Stimulated activated CD8-positive, alpha-beta memory T cell treated with anti-CD3 and anti-CD28 coated beads, Interleukin-15, amount 100 ng/mL, for 24 hours (primary cell): Measurements from ENCODE around the gene MGP.

Experiments
- DNase-seq: peaks from one replicate; pipeline ENCODE4 v3.0.0-alpha.2; 2020; ENCODE audit warnings: low read depth

Gene MGP

GRCh38 chr12:14860490-14860889 is 25.2 kb downstream of the MGP start:
- no peak for DNase-seq

DNA sequence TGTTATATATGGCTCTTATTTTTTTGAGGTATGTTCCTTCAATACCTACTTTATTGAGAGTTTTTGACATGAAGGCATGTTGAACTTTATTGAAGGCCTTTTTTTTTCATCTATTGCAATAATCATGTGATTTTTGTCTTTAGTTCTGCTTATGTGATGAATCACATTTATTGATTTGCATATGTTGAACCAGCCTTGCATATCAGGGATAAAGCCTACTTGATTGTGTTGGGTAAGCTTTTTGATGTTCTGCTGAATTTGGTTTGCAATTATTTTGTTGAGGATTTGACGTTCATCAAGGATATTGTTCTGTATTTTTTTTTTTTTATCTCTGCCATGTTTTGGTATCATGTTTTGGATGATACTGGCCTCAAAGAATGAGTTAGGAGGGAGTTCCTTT is 27.1 kb downstream of the MGP start:
- no peak for DNase-seq

DNA sequence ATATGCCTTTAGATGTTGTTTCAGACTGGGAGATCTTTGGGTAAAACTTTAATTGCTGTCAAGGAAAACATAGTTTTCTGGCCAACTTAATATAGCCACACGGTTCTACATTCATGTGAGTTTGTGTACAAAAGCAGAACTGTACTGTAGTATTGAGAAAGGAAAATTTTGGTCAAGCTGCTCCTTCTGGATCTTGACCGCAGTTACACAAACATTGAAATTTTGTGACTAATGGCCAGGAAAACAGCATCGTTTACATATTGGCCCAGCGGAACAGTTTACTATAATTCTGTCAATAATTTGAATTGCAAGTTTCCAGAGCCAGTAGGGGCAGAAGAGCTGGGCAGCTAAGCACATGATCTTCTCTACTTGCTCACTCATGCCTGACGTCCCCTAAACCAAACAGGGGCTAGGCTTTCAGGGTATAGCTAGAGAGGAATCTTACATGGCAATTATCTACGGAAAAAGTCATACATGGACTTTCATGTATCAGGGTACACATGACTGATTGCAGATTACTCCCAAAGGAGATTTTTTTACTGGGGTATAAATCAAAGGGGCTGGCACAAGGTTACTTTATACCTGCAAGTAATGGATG is 31.0 kb downstream of the MGP start:
- no peak for DNase-seq

GRCh38 chr12:14853961-14854360 is 31.7 kb downstream of the MGP start:
- no peak for DNase-seq

- DNase-seq, result no peak
Observed at GRCh38 chr12:14852880-14853279, 32.8 kb downstream of the MGP start.

GRCh38 chr12:14850929-14851663 is 34.6 kb downstream of the MGP start:
- DNase-seq, result no peak

DNA sequence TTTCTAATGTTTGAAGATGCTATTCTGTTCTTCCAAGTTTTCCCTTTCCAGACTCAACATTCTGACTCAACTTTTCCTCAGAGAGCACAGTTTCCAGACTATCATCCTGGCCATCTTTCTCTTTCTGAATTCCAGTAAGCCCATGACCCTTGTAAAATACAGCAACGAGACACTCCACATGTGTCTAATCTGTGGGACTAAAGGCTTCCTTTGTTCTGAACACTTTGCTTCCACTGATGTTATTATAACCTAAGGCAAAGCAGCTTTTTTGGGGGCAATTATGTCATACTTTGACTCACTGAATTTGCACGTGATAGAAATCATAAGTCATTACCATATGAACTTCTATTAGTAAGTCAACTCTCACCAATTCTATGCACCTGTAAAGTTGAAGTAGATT is 36.0 kb downstream of the MGP start:
- no peak for DNase-seq

DNA sequence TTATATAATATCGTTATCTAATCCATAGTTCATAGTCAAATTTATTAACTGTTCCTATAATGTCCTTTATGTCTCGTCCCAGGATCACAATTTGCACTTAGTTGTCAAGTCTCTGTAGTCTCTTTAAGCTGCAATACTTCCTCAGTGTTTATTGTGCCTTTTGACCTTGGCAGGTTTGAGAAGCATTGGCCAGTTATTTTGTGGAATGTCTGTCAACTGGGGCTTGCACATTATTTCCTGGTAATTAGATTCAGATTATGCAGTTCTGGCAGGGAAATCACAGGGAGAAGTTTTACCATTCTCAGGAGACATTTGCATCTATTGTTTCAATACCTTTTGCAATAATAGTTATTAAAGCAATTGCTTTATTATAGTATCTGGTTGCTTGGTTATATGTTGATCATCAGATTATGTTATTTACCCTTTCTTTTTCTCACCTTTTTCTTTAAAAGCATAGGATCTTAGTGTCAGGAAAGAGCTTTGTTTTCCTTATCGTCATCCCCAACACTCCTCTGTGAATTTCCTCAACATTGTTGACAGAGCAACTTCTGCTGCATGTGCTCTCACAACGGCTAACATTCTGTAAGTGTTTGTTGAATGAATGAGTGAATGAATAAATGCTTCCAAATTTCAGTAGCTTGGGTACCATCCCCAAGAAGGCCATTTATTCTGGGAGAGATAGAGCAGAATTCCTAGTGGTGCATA is 38.6 kb downstream of the MGP start:
- DNase-seq, result no peak

DNA sequence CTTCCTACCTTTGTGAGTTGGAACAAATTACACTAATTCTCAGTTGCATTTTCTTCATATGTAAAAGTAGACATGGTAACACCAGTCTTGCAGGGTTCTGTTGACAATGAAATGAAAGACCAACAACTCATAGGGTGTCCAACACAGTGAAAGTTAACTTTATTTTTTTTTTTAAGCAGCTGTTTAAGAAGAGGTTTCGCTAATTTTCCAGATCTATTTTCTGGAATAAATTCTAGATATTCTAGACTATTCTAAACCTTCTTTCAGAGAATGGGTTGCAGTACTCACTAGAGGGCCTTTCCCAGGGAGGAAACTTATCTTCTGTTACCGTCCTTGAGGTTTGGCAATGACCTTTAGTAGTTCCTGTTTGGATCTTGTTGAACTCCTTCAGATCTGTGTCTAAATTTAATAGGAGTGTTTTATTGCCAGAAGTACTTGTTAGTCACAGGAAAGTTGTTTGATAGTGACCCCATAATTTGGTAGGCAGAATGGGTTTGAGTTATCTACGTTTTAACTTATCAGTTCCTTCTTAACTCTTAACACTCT is 39.5 kb downstream of the MGP start:
- DNase-seq, result no peak

- DNase-seq, result no peak
Observed at GRCh38 chr12:14845350-14845750, 40.3 kb downstream of the MGP start.

- no peak for DNase-seq
Observed at GRCh38 chr12:14844401-14844800, 41.3 kb downstream of the MGP start.

DNA sequence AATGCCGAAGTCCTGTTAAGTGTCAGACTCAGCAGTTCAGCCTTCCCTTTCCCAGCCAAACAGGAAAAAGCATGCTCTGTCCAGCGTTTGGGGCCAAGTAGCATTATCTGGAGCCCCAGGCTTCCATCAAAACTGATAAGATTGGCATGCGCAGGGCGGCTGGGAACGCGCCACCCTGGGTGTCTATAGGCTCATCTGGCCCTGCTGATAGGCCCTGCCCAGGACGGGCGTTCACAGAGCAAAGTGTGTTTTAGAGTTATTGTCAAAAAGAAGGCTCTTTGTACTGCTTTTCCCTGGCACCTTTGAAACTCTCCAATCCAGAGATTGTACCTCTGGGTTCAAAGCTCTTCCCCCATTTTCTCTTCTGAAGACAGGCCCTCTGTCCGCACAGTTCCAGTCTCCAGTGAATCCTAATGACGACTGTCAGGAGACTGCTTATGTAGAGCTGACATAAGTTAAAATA is 42.2 kb downstream of the MGP start, which contains the start of gene ART4:
ART4 (minus strand) TSS at position 102 of the 463 bp plus-strand sequence. CDS start 413 bp downstream, outside the sequence.
- no peak for DNase-seq

- DNase-seq, result no peak
Observed at GRCh38 chr12:14842315-14842714, 43.3 kb downstream of the MGP start.

DNA sequence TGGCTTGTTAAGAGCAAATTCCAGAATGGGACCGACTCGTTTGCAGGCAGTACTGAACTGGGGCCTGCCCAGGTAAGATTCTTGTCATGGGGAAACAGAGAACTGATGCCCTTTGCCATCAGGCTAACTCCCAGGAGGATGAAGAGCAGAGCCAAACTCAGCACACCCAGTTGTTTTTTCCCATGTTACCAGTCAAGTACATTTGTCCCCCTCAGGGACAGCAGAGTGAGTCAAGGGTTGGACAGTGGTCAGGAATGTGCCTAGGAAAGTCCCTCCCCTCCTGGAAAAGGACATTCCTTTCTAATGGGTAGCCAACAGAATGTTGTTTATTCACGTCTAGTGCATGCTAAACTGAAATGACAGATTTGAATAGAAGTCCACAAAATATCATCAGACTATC is 43.9 kb downstream of the MGP start:
- DNase-seq, result no peak

DNA sequence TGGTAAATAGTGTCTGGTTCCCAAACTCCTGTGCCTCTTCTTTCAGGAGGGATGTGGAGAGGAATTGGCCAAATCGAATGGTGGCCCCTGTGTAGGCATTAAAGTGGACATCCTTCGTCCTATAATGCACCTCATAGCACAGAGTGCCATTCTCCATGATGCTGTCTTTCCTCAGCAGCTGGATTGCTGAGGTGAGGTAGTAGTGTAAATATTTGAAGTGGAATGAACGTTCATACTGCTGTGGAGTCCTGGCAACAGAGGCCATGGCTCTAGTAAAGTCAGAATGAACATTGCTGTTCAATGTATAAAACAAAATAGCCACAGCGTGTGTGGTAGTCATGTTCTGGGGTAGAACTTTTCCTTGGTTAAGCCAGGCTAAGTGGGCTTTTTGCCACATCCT is 45.0 kb downstream of the MGP start:
- no peak for DNase-seq

DNA sequence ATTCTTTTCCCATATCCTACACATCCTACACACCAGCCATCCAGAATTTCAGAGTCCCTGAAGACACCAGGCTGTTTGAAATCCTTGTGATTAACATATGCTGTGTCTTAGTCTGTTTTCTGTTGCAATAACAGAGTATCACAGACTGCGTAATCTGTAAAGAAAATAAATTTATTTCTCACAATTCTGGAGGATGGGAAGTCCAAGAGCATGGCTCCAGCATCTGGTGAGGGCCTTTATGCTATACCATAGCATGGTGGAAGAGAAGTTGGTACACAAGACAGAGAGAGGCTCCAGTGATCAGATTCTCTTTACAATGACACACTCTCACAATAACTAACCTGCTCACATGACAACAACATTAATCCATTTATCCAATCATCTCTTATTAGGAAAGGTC is 46.4 kb downstream of the MGP start:
- no peak for DNase-seq

GRCh38 chr12:14836336-14837210 is 49.1 kb downstream of the MGP start:
- DNase-seq, result no peak

DNA sequence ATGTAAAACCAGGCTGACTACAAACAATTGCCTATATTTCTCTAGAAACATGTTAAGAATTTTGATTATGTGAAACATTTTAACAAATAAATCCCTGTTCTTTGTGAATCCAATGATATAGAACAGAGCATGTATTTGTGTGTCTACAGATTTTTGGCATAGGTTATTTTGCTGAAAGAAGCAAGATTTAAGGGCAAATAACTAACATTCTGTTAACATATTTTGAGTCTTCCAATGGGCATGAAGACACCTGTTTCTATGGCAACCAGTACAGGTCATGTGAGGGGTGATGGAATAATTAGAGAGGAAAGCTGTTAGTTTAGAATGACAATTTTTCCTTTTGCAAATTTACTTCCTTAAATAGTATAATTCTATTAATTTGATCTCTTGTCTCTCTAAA is 51.1 kb downstream of the MGP start:
- no peak for DNase-seq

DNA sequence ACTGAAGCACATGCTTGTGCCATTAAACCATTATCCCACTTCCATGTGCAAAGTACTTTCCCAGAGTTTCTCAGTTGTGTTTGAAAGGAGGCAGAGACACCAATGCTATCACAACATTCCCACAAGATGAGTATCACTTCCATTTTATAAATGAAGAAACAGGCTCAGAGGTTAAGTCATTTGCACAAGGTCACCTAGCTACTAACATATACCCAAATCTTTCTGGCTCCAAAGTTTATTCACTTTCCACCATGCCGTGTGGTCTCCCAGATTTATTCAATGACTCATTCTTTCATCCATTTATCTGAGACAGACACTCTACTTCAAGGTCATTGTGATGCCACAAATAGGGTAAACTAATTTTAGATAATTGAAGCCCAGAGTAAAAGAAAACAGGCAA is 51.7 kb downstream of the MGP start:
- no peak for DNase-seq

DNA sequence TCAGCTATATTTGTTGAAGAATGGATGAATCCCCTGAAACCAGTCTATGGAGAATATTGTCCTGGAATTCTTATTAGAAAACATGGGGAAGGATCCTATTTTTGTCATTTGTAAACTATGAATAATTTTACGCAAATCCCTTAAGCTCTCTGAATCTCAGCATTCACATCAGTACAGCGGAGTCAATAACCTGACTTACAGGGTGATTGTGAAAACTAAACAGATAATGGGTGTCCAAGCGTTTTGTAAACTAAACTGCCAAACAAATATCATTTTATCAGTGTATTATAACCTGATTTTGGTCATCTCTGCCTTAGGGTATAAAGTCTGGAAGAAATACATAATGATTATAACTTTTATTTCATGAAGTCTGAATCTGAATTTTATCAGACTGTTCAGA is 52.3 kb downstream of the MGP start:
- DNase-seq, result no peak
